DOHH2 (cell line): Measurements from ENCODE around the gene GPR152.

Experiments
- EZH2phosphoT487 ChIP-seq: fragments of 200-600 bp; sonication (generic); IDR thresholded peaks from 2 replicates; pipeline ENCODE4 v1.6.1; 2017; ENCODE audit warnings: borderline replicate concordance, mild to moderate bottlenecking, antibody characterized with exemption, low read length, moderate library complexity, mixed read lengths
- TF ChIP-seq, protein P1 (sequence below): fragments of 200-600 bp; sonication (generic); IDR thresholded peaks from one replicate; pipeline ENCODE4 v1.5.1; 2014; ENCODE audit warnings: antibody characterized with exemption, mild to moderate bottlenecking, low read depth, low read length; ENCODE audit not compliant: poor library complexity, severe bottlenecking

DNA sequence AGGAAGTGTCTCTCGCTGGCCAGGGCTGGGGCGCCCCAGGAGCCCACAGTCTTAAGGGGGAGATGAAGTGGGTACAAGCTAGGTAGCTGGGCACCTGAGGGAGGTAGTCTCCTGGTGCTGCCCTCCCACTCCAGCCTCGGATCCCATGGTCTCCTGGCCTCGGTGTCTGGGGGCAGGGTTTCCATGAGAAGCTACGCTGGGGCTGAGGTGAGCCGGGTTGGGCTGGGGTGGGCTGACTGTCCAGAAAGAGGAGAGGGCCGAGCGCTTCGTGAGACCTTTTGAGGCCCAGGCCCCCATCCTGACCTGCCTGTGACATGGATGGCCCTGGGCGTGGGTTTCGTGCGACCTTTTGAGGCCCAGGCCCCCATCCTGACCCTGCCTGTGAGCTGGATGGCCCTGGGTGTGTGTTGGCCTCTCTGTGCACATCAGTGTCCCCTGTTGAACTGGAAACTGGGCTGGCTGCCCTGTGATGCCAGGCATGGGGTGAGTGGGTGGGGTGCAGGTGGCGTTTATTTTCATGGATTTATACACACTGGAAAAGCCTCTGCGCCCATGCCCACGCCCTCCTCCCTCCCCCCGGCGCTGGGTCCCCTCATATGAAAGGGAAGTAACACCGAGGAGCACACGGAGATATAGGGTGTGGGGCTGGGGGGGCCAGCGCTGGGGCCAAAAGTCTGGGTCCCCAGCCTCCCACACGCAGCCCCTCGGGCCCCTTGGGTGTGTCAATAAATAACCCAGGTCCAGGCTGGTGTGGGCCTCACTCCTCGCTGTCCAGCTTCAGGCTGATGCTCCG, 38.9 kb upstream of the GPR152 start:
- TF ChIP-seq, protein P1, sequence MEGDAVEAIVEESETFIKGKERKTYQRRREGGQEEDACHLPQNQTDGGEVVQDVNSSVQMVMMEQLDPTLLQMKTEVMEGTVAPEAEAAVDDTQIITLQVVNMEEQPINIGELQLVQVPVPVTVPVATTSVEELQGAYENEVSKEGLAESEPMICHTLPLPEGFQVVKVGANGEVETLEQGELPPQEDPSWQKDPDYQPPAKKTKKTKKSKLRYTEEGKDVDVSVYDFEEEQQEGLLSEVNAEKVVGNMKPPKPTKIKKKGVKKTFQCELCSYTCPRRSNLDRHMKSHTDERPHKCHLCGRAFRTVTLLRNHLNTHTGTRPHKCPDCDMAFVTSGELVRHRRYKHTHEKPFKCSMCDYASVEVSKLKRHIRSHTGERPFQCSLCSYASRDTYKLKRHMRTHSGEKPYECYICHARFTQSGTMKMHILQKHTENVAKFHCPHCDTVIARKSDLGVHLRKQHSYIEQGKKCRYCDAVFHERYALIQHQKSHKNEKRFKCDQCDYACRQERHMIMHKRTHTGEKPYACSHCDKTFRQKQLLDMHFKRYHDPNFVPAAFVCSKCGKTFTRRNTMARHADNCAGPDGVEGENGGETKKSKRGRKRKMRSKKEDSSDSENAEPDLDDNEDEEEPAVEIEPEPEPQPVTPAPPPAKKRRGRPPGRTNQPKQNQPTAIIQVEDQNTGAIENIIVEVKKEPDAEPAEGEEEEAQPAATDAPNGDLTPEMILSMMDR: no peak
- no peak for TF ChIP-seq EZH2phosphoT487
